Muscle layer of duodenum (tissue), 2 donors: Measurements from ENCODE around the gene GPR68.
"Not testable (repeated sequence)": the region's sequence is repeated elsewhere in the genome, so short reads cannot be mapped to it uniquely, and the experiment has no call there.

Experiments used
- H3K27ac ChIP-seq: one replicate; pipeline ENCODE4 v1.7.0; 2013; ENCODE audit warnings: mild to moderate bottlenecking, low read length
- H3K27me3 ChIP-seq: one replicate; pipeline ENCODE4 v1.7.0; 2013; ENCODE audit warnings: low read depth, mild to moderate bottlenecking, control low read depth, low read length
- H3K36me3 ChIP-seq, 2 donors: one replicate each; pipeline ENCODE4 v1.7.0; 2013; ENCODE audit warnings: low read length in 2 of 2, control low read depth in 1 of 2, mild to moderate bottlenecking in 1 of 2; ENCODE audit not compliant: insufficient read depth in 2 of 2, control insufficient read depth in 1 of 2
- H3K4me1 ChIP-seq, 2 donors: one replicate each; pipeline ENCODE4 v1.7.0; 2013; ENCODE audit warnings: low read length in 2 of 2, mild to moderate bottlenecking in 2 of 2, control low read depth in 1 of 2, moderate library complexity in 1 of 2; ENCODE audit not compliant: insufficient read depth in 2 of 2, control insufficient read depth in 1 of 2
- H3K4me3 ChIP-seq, 2 donors: one replicate each; pipeline ENCODE4 v1.7.0; 2013; ENCODE audit warnings: low read length in 2 of 2, low read depth in 1 of 2, mild to moderate bottlenecking in 1 of 2
- H3K9me3 ChIP-seq, 2 donors: one replicate each; pipeline ENCODE4 v1.7.0; 2013; ENCODE audit warnings: low read length in 2 of 2, control low read depth in 1 of 2, mild to moderate bottlenecking in 1 of 2; ENCODE audit not compliant: control insufficient read depth in 1 of 2
- donor health status: healthy.

The GPR68 gene

DNA sequence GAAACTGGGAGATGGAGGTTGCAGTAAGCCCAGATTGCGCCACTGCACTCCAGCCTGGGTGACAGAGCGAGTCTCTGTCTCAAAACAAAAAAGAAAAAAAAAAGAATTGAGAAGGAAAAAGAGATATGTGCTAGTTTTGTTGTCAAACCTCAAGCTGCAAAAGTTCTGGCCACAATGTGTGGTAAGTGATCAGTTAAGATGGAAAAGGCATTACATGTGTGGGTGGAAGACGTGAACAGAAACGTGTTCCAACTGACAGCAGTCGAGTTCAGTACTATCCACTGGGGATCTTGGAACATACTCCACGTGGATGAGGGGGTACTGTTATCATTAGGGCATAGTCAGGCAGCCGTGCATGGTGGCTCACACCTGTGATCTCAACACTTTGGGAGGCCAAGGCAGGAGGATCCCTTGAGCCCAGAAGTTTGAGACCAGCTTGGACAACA, 17.3 kb downstream of the GPR68 start:
- Histone ChIP-seq H3K4me1 (peaks cover 0 to 4% of the 10 kb centered on the region in 2 donors), H3K4me3 (no peak overlapping the region), H3K27me3 (no peaks in the 10 kb centered on the region), H3K27ac (no peak overlapping the region), H3K9me3 (peaks cover 0 to 6% of the 10 kb centered on the region in 2 donors), H3K36me3 (peaks cover 18 to 45% of the 10 kb centered on the region in 2 donors)

DNA sequence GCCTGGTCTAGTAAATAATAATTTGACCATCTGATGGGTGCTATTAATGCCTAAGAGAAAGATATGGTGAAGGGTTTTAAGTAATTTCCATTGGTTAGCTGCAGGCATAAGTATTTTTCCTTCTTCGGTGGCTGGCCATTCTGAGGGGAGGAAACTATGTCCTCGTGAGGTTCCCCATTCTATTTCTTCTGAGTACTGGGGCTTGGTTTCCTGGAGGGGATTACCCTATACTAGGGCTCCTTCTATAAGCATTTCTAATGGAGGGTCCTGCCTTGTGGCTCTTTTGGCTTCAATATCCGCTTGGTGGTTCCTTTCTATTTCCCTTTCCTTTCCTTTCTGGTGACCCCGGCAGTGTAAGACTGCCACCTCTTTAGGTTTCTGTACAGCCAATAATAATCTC, 18.1 kb downstream of the GPR68 start:
- not testable (repeated sequence) for H3K27me3 ChIP-seq, H3K27ac ChIP-seq, H3K9me3 ChIP-seq, H3K4me3 ChIP-seq, H3K4me1 ChIP-seq
- peaks cover 18 to 45% of the 10 kb centered on the region in 2 donors for H3K36me3 ChIP-seq

DNA sequence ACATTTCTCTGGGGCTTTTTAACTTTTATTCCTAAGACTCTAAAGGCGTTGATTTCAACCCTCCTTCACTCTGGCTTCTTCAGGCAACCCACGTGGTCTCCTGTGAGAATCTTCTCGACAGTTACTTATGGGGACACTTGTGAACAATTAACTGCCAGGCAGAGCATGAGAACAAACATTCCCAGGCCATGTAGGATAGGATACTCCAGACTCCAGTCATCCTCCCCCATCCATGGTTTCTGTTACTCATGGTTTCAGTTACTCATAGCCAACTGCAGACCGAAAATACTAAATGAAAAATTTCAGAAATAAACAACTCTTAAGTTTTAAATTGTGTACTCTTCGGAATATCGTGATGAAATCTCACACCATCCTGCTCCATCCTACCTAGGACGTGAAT, 19.5 kb downstream of the GPR68 start:
- peaks cover 26 to 47% of the 10 kb centered on the region in 2 donors for H3K36me3 ChIP-seq
- no peaks in the 10 kb centered on the region for H3K9me3 ChIP-seq
- no peak overlapping the region for H3K4me3 ChIP-seq
- no peaks in the 10 kb centered on the region for H3K27me3 ChIP-seq
- no peaks in the 10 kb centered on the region for H3K4me1 ChIP-seq
- H3K27ac ChIP-seq: no peak overlapping the region

DNA sequence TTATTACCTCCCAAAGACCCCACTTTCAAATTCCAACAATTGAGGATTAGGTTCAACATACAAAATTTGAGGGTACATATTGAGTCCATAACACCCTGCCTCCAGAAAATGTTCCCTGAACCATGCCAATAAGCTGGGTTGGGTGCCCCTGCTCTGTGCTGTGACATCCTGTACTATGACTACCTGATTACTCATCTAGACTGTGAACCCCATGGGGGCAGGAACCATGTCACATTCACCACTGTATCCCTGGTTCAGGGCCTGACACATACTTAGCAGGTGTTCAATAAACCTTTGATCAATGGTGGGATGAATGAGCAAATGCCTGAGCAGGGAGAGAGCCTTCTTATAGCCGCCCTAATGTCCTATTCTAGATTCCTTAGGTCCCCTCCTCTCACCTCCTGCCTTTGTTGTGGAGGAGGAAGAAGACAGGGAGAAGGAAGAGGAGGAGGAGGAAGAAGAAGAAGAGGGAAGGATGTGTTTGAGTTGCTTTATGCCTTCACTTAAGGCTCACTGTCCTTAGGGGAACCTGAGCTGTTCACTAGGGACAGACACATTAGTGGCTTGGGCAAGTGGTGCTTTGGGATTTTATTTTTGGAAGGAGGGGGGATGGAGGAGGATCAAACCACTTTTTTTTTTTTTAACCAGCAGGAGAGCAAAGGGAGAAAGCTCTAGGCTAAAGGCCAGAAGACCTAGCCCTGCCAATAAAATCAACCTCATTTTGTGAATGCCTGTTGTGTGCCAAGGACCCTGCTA, 21.3 kb downstream of the GPR68 start:
- Histone ChIP-seq H3K27me3 (no peaks in the 10 kb centered on the region), H3K27ac (no peak overlapping the region), H3K9me3 (no peaks in the 10 kb centered on the region), H3K4me1 (peaks cover 0 to 7% of the 10 kb centered on the region in 2 donors), H3K4me3 (no peak overlapping the region), H3K36me3 (peaks cover 24 to 45% of the 10 kb centered on the region in 2 donors)

DNA sequence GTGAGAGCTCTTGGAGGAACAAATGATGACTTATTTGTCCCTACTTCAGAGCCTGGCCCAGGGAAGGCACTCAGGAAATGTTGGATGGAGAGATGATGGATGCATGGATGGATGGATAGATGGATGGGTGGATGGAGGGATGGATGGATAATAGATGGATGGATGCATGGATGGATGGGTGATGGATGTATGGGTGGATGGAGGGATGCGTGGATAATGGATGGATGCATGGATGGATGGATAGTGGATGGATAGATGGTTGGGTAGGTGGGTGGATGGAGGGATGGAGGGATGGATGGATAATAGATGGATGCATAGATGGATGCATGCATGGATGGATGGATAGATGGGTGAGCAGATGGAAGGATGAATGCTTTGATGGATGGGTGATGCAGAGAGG, 23.2 kb downstream of the GPR68 start:
- Histone ChIP-seq H3K27ac (no peak overlapping the region), H3K27me3 (no peaks in the 10 kb centered on the region), H3K4me3 (no peak overlapping the region), H3K36me3 (peaks cover 30 to 46% of the 10 kb centered on the region in 2 donors), H3K4me1 (peaks cover 0 to 7% of the 10 kb centered on the region in 2 donors), H3K9me3 (no peaks in the 10 kb centered on the region)

DNA sequence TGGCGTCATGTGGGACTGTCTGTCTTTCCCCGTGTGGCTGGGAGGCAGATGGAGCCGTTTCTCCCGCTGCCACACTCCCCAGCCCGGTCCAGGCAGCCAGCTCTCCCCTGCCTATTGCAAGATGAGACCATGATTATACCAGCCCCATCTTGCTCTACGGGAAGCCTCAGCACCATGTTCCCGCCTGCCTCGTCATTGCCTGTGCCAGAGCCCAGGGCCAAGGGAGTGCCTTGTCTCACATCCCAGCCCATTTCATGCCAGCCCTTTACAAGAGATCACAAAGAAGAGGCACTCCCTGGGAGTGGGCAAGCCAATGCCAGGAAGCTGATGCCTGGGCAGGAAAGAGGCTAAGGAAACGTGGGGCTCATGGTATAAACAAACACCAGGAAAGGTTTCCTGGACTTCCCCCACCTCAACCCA, 23.9 kb downstream of the GPR68 start:
- H3K27ac ChIP-seq: no peak overlapping the region
- H3K27me3 ChIP-seq: no peaks in the 10 kb centered on the region
- H3K4me3 ChIP-seq: no peak overlapping the region
- H3K9me3 ChIP-seq: no peaks in the 10 kb centered on the region
- H3K4me1 ChIP-seq: peaks cover 0 to 7% of the 10 kb centered on the region in 2 donors
- peaks cover 34 to 53% of the 10 kb centered on the region in 2 donors for H3K36me3 ChIP-seq

DNA sequence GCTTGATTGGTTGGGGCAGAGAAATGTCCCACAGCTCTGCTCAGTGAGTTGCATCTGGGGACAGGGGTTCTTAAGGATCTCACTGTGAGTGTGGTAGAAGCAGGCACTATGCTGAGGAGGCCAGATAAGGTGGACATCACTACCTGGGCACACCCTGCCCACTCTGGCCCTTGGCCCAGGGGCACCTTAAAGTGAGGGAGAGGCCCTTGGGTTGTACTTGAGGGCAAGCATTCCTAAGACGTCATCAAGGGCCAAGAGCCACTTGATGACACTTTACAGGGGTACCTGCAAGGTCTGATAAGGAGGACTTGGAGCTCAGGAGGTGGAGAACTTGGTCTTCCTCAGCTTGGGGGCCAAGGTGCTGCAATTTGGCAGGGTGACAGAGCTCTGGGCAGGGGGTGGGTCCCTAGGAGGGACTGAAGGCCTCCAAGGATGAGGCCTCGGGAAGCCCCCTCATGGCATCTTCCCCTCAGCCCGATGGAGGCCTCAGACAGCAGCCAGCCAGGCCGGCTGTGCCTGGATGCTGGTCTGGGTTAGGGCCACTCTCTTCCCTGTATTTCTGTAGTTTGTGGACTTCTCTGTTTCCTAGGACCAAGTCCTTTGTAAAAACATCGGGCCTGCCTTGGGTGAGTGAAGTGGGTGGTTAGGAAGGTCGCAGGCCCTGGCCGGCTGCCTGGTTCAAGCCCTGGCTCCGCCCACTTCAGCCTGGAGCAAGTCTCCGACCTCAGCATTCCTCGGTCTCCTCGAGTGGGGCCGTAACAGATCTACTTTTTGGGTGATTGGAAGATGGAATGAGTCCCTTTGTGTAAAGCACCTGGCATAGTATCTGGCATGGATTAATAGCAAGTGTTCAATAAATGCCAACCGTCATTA, 24.8 kb downstream of the GPR68 start:
- Histone ChIP-seq H3K27me3 (no peaks in the 10 kb centered on the region), H3K36me3 (peaks cover 33 to 51% of the 10 kb centered on the region in 2 donors), H3K4me1 (peaks cover 0 to 7% of the 10 kb centered on the region in 2 donors), H3K9me3 (no peaks in the 10 kb centered on the region), H3K4me3 (no peak overlapping the region), H3K27ac (no peak overlapping the region)

DNA sequence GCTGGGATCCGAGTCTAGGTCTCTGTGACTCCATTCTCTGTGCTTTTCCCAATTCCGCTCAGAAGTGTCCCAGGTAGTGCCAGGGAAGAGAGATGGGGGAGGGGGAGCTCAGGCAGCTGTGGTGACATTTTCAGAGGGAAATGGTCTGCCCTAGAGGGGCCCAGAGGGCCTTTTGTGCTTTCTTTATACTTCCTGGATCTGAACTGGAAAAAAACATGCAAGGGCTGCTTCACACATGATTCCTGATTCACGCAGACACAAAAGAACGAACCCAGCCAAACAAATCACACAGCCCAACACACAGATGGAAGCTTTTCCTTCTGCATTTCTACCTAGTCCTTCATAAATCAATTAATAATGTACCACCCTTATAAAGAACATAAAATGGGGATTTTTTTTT, 26.5 kb downstream of the GPR68 start:
- H3K36me3 ChIP-seq: peaks cover 26 to 47% of the 10 kb centered on the region in 2 donors
- no peak overlapping the region for H3K27ac ChIP-seq
- H3K9me3 ChIP-seq: no peaks in the 10 kb centered on the region
- no peaks in the 10 kb centered on the region for H3K27me3 ChIP-seq
- H3K4me3 ChIP-seq: no peak overlapping the region
- peaks cover 0 to 7% of the 10 kb centered on the region in 2 donors for H3K4me1 ChIP-seq

DNA sequence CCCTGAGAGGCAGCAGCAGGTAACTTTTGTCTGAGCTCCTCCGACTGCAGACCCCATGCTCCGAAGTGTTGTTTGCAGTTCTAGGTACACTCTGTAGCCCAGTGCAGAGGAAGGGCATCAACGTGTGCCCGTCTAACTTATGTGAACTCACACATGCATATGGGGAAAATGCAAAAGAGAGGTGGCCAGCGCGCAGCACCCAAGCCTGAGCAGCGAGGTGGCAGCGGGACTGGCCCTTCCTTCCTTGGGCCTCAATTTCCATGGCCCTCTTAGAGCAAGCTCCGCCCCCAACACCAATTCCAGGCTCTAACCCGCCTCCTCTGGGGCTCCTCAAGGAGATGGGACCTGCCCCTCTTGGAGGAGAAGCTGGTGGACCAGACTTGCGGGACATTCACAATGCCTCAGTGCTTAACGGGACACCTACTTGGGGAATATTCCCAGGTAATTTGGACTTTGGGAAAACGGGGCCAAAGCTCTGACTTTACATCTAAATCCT, 27.7 kb downstream of the GPR68 start:
- no peaks in the 10 kb centered on the region for H3K9me3 ChIP-seq
- peaks cover 0 to 7% of the 10 kb centered on the region in 2 donors for H3K4me1 ChIP-seq
- peaks cover 26 to 55% of the 10 kb centered on the region in 2 donors for H3K36me3 ChIP-seq
- H3K4me3 ChIP-seq: no peak overlapping the region
- H3K27me3 ChIP-seq: no peaks in the 10 kb centered on the region
- no peak overlapping the region for H3K27ac ChIP-seq

DNA sequence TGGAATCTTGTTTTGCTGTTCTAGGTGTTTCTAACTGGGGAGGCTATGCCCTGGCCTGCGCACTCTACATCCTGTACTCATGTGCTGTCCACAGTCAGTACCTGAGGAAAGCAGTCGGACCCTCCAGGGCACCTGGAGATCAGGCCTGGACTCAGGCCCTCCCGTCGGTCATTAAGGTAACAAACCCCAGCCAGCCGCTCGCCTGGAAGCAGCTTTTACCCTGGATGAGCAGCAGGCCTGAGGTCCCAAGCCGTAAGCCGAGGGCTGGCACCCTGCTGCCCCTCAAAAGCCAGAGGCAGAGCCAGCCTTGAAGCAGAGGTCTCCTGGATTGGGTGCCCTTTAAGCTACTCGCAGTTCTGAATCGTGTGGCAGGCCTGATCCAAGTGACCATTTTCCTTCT, 29.1 kb downstream of the GPR68 start:
- Histone ChIP-seq H3K27ac (no peak overlapping the region), H3K4me1 (peaks cover 0 to 7% of the 10 kb centered on the region in 2 donors), H3K36me3 (peaks cover 21 to 65% of the 10 kb centered on the region in 2 donors), H3K9me3 (no peaks in the 10 kb centered on the region), H3K27me3 (no peaks in the 10 kb centered on the region), H3K4me3 (no peak overlapping the region)

DNA sequence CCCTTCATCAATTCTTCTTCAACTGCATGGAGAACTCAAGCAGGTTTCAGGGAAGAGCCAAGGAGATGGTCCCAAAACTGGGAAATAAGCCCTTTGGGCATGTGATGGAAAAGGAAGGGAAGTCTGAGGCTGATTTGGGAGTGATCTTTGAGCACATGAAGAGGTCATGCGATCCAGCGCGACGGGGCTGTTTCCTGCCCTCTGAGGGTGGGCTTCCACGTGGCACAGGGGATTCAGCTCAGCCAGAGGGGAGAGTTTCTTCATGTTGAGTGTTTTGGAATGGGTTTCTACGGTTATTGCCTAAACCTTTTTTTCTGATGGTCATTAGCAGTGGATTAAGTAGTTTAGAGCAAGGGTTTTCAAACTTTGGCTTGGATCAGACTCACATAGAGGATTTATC, 30.2 kb downstream of the GPR68 start:
- Histone ChIP-seq H3K27ac (no peak overlapping the region), H3K9me3 (no peaks in the 10 kb centered on the region), H3K36me3 (peaks cover 17 to 63% of the 10 kb centered on the region in 2 donors), H3K4me3 (no peak overlapping the region), H3K27me3 (no peaks in the 10 kb centered on the region), H3K4me1 (no peaks in the 10 kb centered on the region)
